CD4-positive, alpha-beta T cell (primary cell): ENCODE data around the gene NXN. TPM values are rescaled to one million over a fixed set of nuclear protein-coding genes. Genes with fewer than 3 reads are reported as not detected.

ENCODE experiments used
- ATAC-seq: fragments of 200-7000 bp; cut with Tn5 transposase; one replicate; pipeline ENCODE4 v1.10.0; 2022; ENCODE audit warnings: mild to moderate bottlenecking; ENCODE audit not compliant: poor library complexity
- CTCF ChIA-PET: fragments of 350-600 bp; sonication (Branson Sonifier 250); formaldehyde crosslinking; loops from one replicate; lab custom pipeline; 2021; ENCODE audit warnings: antibody characterized with exemption, inconsistent platforms; lab: Charles Lee
- POLR2A ChIA-PET: fragments of 350-600 bp; sonication (Branson Sonifier 250); formaldehyde crosslinking; loops from one replicate; lab custom pipeline; 2021; ENCODE audit warnings: antibody characterized with exemption, inconsistent platforms; lab: Charles Lee
- DNase-seq, 14 experiments: peaks; one replicate each; pipeline ENCODE4 v3.0.0-alpha.2; 2013 to 2020; ENCODE audit warnings: mixed read lengths in 2 of 14
- H3K27ac ChIP-seq, 2 donors: one replicate each; pipeline versions ENCODE4 v1.5.1 to v1.7.0; 2013; ENCODE audit warnings: low read length in 2 of 2, low read depth in 1 of 2, mild to moderate bottlenecking in 1 of 2
- H3K27me3 ChIP-seq, 2 experiments: 1 replicate in 1 of 2; 2 replicates in 1 of 2; pipeline versions ENCODE4 v1.6.1 to v1.7.0; 2013; ENCODE audit warnings: low read length in 2 of 2, control low read depth in 1 of 2, mild to moderate bottlenecking in 1 of 2, moderate library complexity in 1 of 2; ENCODE audit not compliant: insufficient read depth in 2 of 2, control insufficient read depth in 1 of 2
- H3K36me3 ChIP-seq: one replicate; pipeline ENCODE4 v1.6.1; 2013; ENCODE audit warnings: low read length, control low read depth; ENCODE audit not compliant: insufficient read depth
- H3K4me1 ChIP-seq: one replicate; pipeline ENCODE4 v1.6.1; 2013; ENCODE audit warnings: low read length, control low read depth; ENCODE audit not compliant: insufficient read depth
- H3K4me3 ChIP-seq: one replicate; pipeline ENCODE4 v1.5.1; 2013; ENCODE audit warnings: mild to moderate bottlenecking, low read length, moderate library complexity
- H3K9me3 ChIP-seq, 2 experiments: 1 replicate in 1 of 2; 2 replicates in 1 of 2; pipeline versions ENCODE4 v1.6.1 to v1.7.0; 2013; ENCODE audit warnings: low read length in 2 of 2, mild to moderate bottlenecking in 2 of 2, control low read depth in 1 of 2, moderate library complexity in 1 of 2; ENCODE audit not compliant: control insufficient read depth in 1 of 2, insufficient read depth in 1 of 2
- H3K27ac Mint-ChIP-seq: one replicate; pipeline ENCODE4 v1.8.0; 2020; ENCODE audit warnings: mixed read lengths
- H3K27me3 Mint-ChIP-seq: one replicate; pipeline ENCODE4 v1.8.0; 2021; ENCODE audit warnings: mixed read lengths
- H3K36me3 Mint-ChIP-seq: one replicate; pipeline ENCODE4 v1.8.0; 2021; ENCODE audit warnings: low read depth, mixed read lengths
- H3K4me1 Mint-ChIP-seq: one replicate; pipeline ENCODE4 v1.8.0; 2021; ENCODE audit warnings: low read depth, mixed read lengths
- H3K4me3 Mint-ChIP-seq: one replicate; pipeline ENCODE4 v1.8.0; 2020; ENCODE audit warnings: mild to moderate bottlenecking, mixed read lengths
- H3K9me3 Mint-ChIP-seq: one replicate; pipeline ENCODE4 v1.8.0; 2020; ENCODE audit warnings: mixed read lengths
- intact Hi-C, 2 experiments: fragments of 100-400 bp; cut with DNase I in 1 of 2; cut with micrococcal nuclease in 1 of 2; formaldehyde crosslinking; loops; one replicate each; pipeline versions ENCODE4 v1.15.1 to v1.9.0; 2023 to 2025; cut with DNase I, micrococcal nuclease
- total RNA-seq, 174 experiments: library from RNA in 2 of 174; stranded (reverse) in 2 of 174; gene quantifications; one replicate each; pipeline ENCODE4 v1.2.3 and lab custom pipeline; 2021 to 2026
- TF ChIP-seq, protein P1 (sequence below): fragments of 200-600 bp; IDR thresholded peaks from one replicate; pipeline ENCODE4 v1.8.0; 2022; ENCODE audit warnings: antibody characterized with exemption, mild to moderate bottlenecking

NXN gene
- total RNA-seq, 2 experiments from 2014 or later = 0.80 to 0.98 TPM

DNA sequence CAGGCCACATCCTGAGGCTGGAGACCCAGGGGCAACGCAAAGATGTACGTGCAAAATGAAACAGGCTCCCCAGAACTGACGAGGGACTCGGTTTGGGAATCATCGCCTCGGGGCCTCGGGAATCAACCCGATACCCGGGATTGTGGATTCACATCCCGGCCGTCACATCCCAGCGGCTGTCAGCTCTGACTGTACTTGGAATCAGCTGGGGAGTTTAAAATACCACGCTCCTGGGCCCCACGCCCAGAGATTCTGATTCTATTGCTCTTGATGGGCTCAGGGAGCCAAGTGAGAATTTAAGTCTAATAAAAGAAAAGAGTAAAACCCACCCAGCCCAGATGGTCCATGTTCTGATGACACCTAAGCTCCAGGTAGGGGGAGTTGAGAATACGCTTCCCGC lies 155.2 kb downstream of the NXN start:
- Histone ChIP-seq H3K4me1 (no peaks in the 10 kb centered on the region), H3K27ac (no peak overlapping the region), H3K9me3 (no peaks in the 10 kb centered on the region), H3K27me3 (no peaks in the 10 kb centered on the region), H3K36me3 (no peaks in the 10 kb centered on the region), H3K4me3 (no peak overlapping the region)
- intact Hi-C loops = no loop called here
- H3K4me3 Mint-ChIP-seq = no peak overlapping the region
- TF ChIP-seq, protein P1, sequence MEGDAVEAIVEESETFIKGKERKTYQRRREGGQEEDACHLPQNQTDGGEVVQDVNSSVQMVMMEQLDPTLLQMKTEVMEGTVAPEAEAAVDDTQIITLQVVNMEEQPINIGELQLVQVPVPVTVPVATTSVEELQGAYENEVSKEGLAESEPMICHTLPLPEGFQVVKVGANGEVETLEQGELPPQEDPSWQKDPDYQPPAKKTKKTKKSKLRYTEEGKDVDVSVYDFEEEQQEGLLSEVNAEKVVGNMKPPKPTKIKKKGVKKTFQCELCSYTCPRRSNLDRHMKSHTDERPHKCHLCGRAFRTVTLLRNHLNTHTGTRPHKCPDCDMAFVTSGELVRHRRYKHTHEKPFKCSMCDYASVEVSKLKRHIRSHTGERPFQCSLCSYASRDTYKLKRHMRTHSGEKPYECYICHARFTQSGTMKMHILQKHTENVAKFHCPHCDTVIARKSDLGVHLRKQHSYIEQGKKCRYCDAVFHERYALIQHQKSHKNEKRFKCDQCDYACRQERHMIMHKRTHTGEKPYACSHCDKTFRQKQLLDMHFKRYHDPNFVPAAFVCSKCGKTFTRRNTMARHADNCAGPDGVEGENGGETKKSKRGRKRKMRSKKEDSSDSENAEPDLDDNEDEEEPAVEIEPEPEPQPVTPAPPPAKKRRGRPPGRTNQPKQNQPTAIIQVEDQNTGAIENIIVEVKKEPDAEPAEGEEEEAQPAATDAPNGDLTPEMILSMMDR = no peak
- ATAC-seq (no peak), DNase-seq (no peak)
- H3K27ac Mint-ChIP-seq = no peak overlapping the region
- H3K27me3 Mint-ChIP-seq = no peaks in the 10 kb centered on the region
- ChIA-PET CTCF (no interaction called here), POLR2A (no interaction called here)
- H3K9me3 Mint-ChIP-seq = no peaks in the 10 kb centered on the region
- no peaks in the 10 kb centered on the region for H3K4me1 Mint-ChIP-seq
- no peaks in the 10 kb centered on the region for H3K36me3 Mint-ChIP-seq

DNA sequence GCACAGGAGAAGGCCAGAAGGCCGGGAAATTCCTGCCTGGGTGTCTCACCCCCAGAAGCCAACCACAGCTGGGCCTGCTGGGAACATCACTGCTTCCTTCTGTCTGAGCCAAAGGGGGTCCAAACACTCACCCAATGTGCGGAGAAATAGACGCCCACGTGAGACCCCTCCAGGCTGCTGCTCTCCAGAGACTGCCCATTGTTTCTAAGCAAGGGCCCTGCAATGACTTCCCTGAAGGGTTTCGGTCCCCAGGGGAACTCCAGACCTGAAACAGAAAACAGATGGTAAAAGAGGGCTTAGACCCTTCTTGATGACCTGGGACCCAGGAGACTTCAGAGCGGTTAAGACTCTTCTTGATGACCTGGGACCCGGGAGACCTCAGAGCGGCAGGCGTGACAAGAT lies 156.1 kb downstream of the NXN start:
- H3K36me3 ChIP-seq = no peaks in the 10 kb centered on the region
- intact Hi-C loops = no loop called here
- DNase-seq = no peak

DNA sequence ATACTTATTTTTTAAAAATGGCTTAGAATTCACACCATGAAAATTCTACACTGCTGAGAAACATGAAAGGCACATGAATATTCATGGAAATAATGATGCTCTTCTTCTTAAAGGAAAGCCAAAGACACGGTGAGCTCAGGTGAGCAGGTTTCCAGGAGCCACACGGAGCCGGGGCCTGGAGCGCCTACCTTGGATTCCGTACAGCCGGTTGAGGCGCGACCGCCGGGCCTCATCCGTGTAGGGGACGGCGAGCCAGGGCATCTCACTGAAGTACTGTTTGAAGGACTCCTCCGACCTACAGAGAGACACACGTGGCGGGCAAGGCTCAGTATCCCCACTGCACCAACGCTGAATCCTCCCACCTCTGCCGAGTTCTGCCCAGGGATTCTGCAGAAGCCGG lies 160.3 kb downstream of the NXN start:
- Mint-ChIP-seq H3K4me1 (no peaks in the 10 kb centered on the region), H3K27me3 (no peaks in the 10 kb centered on the region), H3K27ac (no peak overlapping the region), H3K9me3 (no peaks in the 10 kb centered on the region), H3K36me3 (no peaks in the 10 kb centered on the region), H3K4me3 (no peak overlapping the region)
- DNase-seq (no peak), ATAC-seq (no peak)
- H3K4me3 ChIP-seq = no peak overlapping the region
- no peak overlapping the region for H3K27ac ChIP-seq
- ChIA-PET POLR2A (no interaction called here), CTCF (no interaction called here)
- H3K4me1 ChIP-seq = no peaks in the 10 kb centered on the region
- TF ChIP-seq, protein P1 = no peak
- H3K9me3 ChIP-seq = no peaks in the 10 kb centered on the region
- intact Hi-C loops = no loop called here
- no peaks in the 10 kb centered on the region for H3K27me3 ChIP-seq
- no peaks in the 10 kb centered on the region for H3K36me3 ChIP-seq

More for the DNA sequence above, 156.1 kb downstream of the NXN start:
- CTCF ChIA-PET = no interaction called here
- no peaks in the 10 kb centered on the region for H3K9me3 Mint-ChIP-seq
- Histone ChIP-seq H3K4me3 (no peak overlapping the region), H3K27ac (no peak overlapping the region), H3K9me3 (no peaks in the 10 kb centered on the region), H3K27me3 (no peaks in the 10 kb centered on the region), H3K4me1 (no peaks in the 10 kb centered on the region)
- TF ChIP-seq, protein P1 = no peak
- no peaks in the 10 kb centered on the region for H3K27me3 Mint-ChIP-seq
- POLR2A ChIA-PET = no interaction called here
- no peak for ATAC-seq
- H3K4me3 Mint-ChIP-seq = no peak overlapping the region
- no peak overlapping the region for H3K27ac Mint-ChIP-seq
- no peaks in the 10 kb centered on the region for H3K36me3 Mint-ChIP-seq
- H3K4me1 Mint-ChIP-seq = no peaks in the 10 kb centered on the region
